ENCODE data around the gene ERCC6L2.

The ERCC6L2 gene

GRCh38 chr9:95830768-95831167 is 44.7 kb upstream of the ERCC6L2 start:
- Histone ChIP-seq H3K9me3 (ENCODE audit: control insufficient read depth, insufficient read depth, low read depth, low read length) (no peaks in the 10 kb centered on the region), H3K27ac (ENCODE audit: extremely low read depth, low read depth, low read length) (no peak overlapping the region), H3K36me3 (ENCODE audit: control insufficient read depth in 2 of 2, insufficient read depth in 1 of 2, low read length in 2 of 2) (no peaks in the 10 kb centered on the region), H3K4me3 (ENCODE audit: low read depth, low read length) (no peak overlapping the region), H3K4me1 (ENCODE audit: control insufficient read depth, insufficient read depth, low read length) (peaks cover 4% of the 10 kb centered on the region; the same call in 1 of the 2 replicates)
- ChIA-PET CTCF (no interaction called here), POLR2A (no interaction called here)
- TF ChIP-seq ZNF121 (tag by site-specific recombination; IDR thresholded peaks at IDR 0.05): no peak
- no peak for TF ChIP-seq ZNF600 (tag by site-specific recombination; IDR thresholded peaks at IDR 0.05)
- no peak for TF ChIP-seq ZBTB44 (tag by site-specific recombination; IDR thresholded peaks at IDR 0.05)

- H3K36me3 ChIP-seq (ENCODE audit: control insufficient read depth in 2 of 2, insufficient read depth in 1 of 2, low read length in 2 of 2): no peaks in the 10 kb centered on the region
- H3K4me3 ChIP-seq (ENCODE audit: low read depth, low read length): no peak overlapping the region
- TF ChIP-seq ZNF518A (tag by site-specific recombination; conservative IDR thresholded peaks at IDR 0.05; ENCODE audit: low read depth): no peak
- TF ChIP-seq ZNF514 (tag by site-specific recombination; IDR thresholded peaks at IDR 0.05): no peak
- TF ChIP-seq ZSCAN18 (tag by site-specific recombination; IDR thresholded peaks at IDR 0.05): no peak
- TF ChIP-seq ZNF221 (tag by site-specific recombination; IDR thresholded peaks at IDR 0.05; ENCODE audit: borderline replicate concordance): no peak
- no peak for TF ChIP-seq ZNF600 (tag by site-specific recombination; IDR thresholded peaks at IDR 0.05)
- no peak for TF ChIP-seq ZNF768 (tag by site-specific recombination; IDR thresholded peaks at IDR 0.05)
- TF ChIP-seq ZFHX2 (tag by site-specific recombination; conservative IDR thresholded peaks at IDR 0.05): no peak
- no peak for TF ChIP-seq ZBTB8A (tag by site-specific recombination; IDR thresholded peaks at IDR 0.05)
- TF ChIP-seq ZFP37 (tag by site-specific recombination; IDR thresholded peaks at IDR 0.05): no peak
- no peak for TF ChIP-seq ZNF692 (tag by site-specific recombination; IDR thresholded peaks at IDR 0.05)
- no peak for TF ChIP-seq ZBTB1 (tag by site-specific recombination; IDR thresholded peaks at IDR 0.05)
- no peak for TF ChIP-seq ZNF416 (tag by site-specific recombination; IDR thresholded peaks at IDR 0.05)
- no peak for TF ChIP-seq PBX3 (CRISPR knock-in tag; IDR thresholded peaks at IDR 0.05)
- TF ChIP-seq RBAK (tag by site-specific recombination; IDR thresholded peaks at IDR 0.05): no peak
- no peak for TF ChIP-seq ZBTB20 (tag by site-specific recombination; IDR thresholded peaks at IDR 0.05)
- TF ChIP-seq MEIS1 (CRISPR knock-in tag; IDR thresholded peaks at IDR 0.05; ENCODE audit: borderline replicate concordance): no peak
- TF ChIP-seq ZNF510 (tag by site-specific recombination; IDR thresholded peaks at IDR 0.05; ENCODE audit: insufficient replicate concordance): no peak
- no peak overlapping the region for H3K27ac ChIP-seq (ENCODE audit: extremely low read depth, low read depth, low read length)
- H3K9me3 ChIP-seq (ENCODE audit: control insufficient read depth, insufficient read depth, low read depth, low read length): no peaks in the 10 kb centered on the region
- POLR2A ChIA-PET: no interaction called here
- peaks cover 4% of the 10 kb centered on the region; the same call in 1 of the 2 replicates for H3K4me1 ChIP-seq (ENCODE audit: control insufficient read depth, insufficient read depth, low read length)
- CTCF ChIA-PET: no interaction called here
Measured at GRCh38 chr9:95831810-95832209, 43.7 kb upstream of the ERCC6L2 start.

Data from HEK293 (cell line).